ENCODE measurements around the gene UBQLN1.
"Not testable (repeated sequence)": the region's sequence is repeated elsewhere in the genome, so short reads cannot be mapped to it uniquely, and the experiment has no call there.

The UBQLN1 gene

GRCh38 chr9:83707768-83708514 is at the start of gene UBQLN1:
Gene UBQLN1, minus strand, starts transcription at chr9:83707958. Its CDS starts 279 bp downstream, at chr9:83707679.
- peak; percentile 97 for DNase-seq (ENCODE audit: low spot score)

GRCh38 chr9:83754383-83754977 is 46.7 kb upstream of the UBQLN1 start:
- no peak for DNase-seq (ENCODE audit: low spot score)

- DNase-seq (ENCODE audit: low spot score): no peak
Observed at GRCh38 chr9:83749706-83750105, 41.9 kb upstream of the UBQLN1 start.

- no peak for DNase-seq (ENCODE audit: low spot score)
Observed at GRCh38 chr9:83744206-83744605, 36.4 kb upstream of the UBQLN1 start.

GRCh38 chr9:83733739-83734138 is 26.0 kb upstream of the UBQLN1 start:
- DNase-seq (ENCODE audit: low spot score): no peak

GRCh38 chr9:83728591-83729368 is 21.0 kb upstream of the UBQLN1 start:
- not testable (repeated sequence) for DNase-seq (ENCODE audit: low spot score)

GRCh38 chr9:83724436-83724835 is 16.7 kb upstream of the UBQLN1 start:
- DNase-seq (ENCODE audit: low spot score): no peak

GRCh38 chr9:83722726-83723495 is 15.2 kb upstream of the UBQLN1 start:
- no peak for DNase-seq (ENCODE audit: low spot score)

- no peak for DNase-seq (ENCODE audit: low spot score)
Observed at GRCh38 chr9:83721509-83721908, 13.8 kb upstream of the UBQLN1 start.

GRCh38 chr9:83715794-83716193 is 8.0 kb upstream of the UBQLN1 start:
- DNase-seq (ENCODE audit: low spot score): no peak

GRCh38 chr9:83715221-83715620 is 7.5 kb upstream of the UBQLN1 start:
- DNase-seq (ENCODE audit: low spot score): no peak

- peak; percentile 16 for DNase-seq (ENCODE audit: low spot score)
Observed at GRCh38 chr9:83714329-83714728, 6.6 kb upstream of the UBQLN1 start.

GRCh38 chr9:83708515-83709158 is 879 bp upstream of the UBQLN1 start:
- DNase-seq (ENCODE audit: low spot score): peak; percentile 68

GRCh38 chr9:83707518-83707767 is 315 bp downstream of the UBQLN1 start:
- peak; percentile 91 for DNase-seq (ENCODE audit: low spot score)

- DNase-seq (ENCODE audit: low spot score): peak; percentile 25
Observed at GRCh38 chr9:83706676-83707517, 861 bp downstream of the UBQLN1 start.

- DNase-seq (ENCODE audit: low spot score): not testable (repeated sequence)
Observed at GRCh38 chr9:83705219-83705651, 2.5 kb downstream of the UBQLN1 start.

GRCh38 chr9:83701769-83702168 is 6.0 kb downstream of the UBQLN1 start:
- peak; percentile 36 for DNase-seq (ENCODE audit: low spot score)

- no peak for DNase-seq (ENCODE audit: low spot score)
Observed at GRCh38 chr9:83701286-83701685, 6.5 kb downstream of the UBQLN1 start.

- DNase-seq (ENCODE audit: low spot score): no peak
Observed at GRCh38 chr9:83699615-83700014, 8.1 kb downstream of the UBQLN1 start.

- no peak for DNase-seq (ENCODE audit: low spot score)
Observed at GRCh38 chr9:83698976-83699585, 8.7 kb downstream of the UBQLN1 start.

All from AG08396 (cell line).